ENCODE results near the gene GIGYF1. TPM values are rescaled to one million over a fixed set of nuclear protein-coding genes. Genes with fewer than 3 reads are reported as not detected.

GIGYF1 gene
- total and polyA plus RNA-seq, 2 of the 13 experiments (the other 11 are each of a cell fraction or from before 2014, with no cell fraction given) = 7.6 to 16.1 TPM

DNA sequence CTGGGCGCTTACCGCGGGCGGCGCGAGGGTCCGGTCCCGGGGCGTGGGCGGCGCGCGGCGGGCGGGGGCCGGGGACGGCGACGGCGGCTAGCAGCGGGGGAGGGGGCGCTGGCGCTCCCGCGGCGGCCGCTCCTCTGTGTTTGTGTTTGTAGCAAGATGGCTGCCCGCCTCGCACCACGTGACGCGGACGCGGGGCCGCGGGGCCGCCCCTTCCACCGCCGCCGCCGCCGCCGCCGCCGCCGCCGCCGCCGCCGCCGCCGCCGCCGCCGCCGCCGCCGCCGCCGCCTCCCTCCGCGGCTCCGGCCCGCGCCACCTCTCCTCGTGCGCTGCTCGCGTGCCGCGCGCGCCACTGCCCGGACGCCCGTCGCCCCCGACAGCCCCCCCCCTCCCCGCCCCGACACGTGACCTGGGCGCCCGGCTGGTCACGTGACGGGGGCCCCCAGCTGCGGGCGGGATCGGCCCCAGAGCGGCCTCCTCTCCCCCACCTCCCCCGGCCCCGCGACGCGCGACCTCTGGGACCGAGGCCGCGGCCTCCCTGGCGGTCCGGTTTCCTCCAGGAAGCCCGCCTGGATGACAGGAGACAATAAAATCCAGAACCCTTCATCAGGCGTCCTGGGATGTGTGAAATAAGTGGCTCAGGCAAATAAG lies at the start of gene GIGYF1 (continued):
- TF ChIP-seq, protein P1, sequence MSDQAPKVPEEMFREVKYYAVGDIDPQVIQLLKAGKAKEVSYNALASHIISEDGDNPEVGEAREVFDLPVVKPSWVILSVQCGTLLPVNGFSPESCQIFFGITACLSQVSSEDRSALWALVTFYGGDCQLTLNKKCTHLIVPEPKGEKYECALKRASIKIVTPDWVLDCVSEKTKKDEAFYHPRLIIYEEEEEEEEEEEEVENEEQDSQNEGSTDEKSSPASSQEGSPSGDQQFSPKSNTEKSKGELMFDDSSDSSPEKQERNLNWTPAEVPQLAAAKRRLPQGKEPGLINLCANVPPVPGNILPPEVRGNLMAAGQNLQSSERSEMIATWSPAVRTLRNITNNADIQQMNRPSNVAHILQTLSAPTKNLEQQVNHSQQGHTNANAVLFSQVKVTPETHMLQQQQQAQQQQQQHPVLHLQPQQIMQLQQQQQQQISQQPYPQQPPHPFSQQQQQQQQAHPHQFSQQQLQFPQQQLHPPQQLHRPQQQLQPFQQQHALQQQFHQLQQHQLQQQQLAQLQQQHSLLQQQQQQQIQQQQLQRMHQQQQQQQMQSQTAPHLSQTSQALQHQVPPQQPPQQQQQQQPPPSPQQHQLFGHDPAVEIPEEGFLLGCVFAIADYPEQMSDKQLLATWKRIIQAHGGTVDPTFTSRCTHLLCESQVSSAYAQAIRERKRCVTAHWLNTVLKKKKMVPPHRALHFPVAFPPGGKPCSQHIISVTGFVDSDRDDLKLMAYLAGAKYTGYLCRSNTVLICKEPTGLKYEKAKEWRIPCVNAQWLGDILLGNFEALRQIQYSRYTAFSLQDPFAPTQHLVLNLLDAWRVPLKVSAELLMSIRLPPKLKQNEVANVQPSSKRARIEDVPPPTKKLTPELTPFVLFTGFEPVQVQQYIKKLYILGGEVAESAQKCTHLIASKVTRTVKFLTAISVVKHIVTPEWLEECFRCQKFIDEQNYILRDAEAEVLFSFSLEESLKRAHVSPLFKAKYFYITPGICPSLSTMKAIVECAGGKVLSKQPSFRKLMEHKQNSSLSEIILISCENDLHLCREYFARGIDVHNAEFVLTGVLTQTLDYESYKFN (CRISPR knock-in tag; conservative IDR thresholded peaks at IDR 0.05) = peak; percentile 27; the same call in 1 of the 2 replicates
- TF ChIP-seq ZFP36 (IDR thresholded peaks at IDR 0.05; ENCODE audit: borderline replicate concordance, low read depth, low read length, partially characterized antibody) = peak; percentile 78
- peak; percentile 87 for TF ChIP-seq ARNTL (CRISPR knock-in tag; IDR thresholded peaks at IDR 0.05)
- TF ChIP-seq MAZ (IDR thresholded peaks at IDR 0.05; ENCODE audit: borderline replicate concordance, low read depth, low read length) = 0 out of 2 replicates have a peak, but pooled peaks have one; percentile 15
- no peak; the same call in 1 of the 2 replicates for TF ChIP-seq MAZ (CRISPR knock-in tag; IDR thresholded peaks at IDR 0.05; ENCODE audit: low read depth)
- TF ChIP-seq ZNF615 (CRISPR knock-in tag; IDR thresholded peaks at IDR 0.05; ENCODE audit: borderline replicate concordance) = 0 out of 2 replicates have a peak, but pooled peaks have one; percentile 67
- 0 out of 2 replicates have a peak, but pooled peaks have one; percentile 6 for TF ChIP-seq GATAD1 (CRISPR knock-in tag; IDR thresholded peaks at IDR 0.05)
- 0 out of 2 replicates have a peak, but pooled peaks have one; percentile 36 for TF ChIP-seq ZBTB7B (CRISPR knock-in tag; IDR thresholded peaks at IDR 0.05)
- TF ChIP-seq, protein P2, sequence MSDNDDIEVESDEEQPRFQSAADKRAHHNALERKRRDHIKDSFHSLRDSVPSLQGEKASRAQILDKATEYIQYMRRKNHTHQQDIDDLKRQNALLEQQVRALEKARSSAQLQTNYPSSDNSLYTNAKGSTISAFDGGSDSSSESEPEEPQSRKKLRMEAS (IDR thresholded peaks at IDR 0.05) = peak; percentile 88
- TF ChIP-seq SYNCRIP (IDR thresholded peaks at IDR 0.05; ENCODE audit: insufficient read depth, low read depth, low read length) = no peak
- TF ChIP-seq ZNF746 (CRISPR knock-in tag; IDR thresholded peaks at IDR 0.05) = peak; percentile 64; the same call in 1 of the 2 replicates
- no peak for TF ChIP-seq ARNT (IDR thresholded peaks at IDR 0.05)
- no peak for TF ChIP-seq ZSCAN12 (CRISPR knock-in tag; IDR thresholded peaks at IDR 0.05)
- 0 out of 2 replicates have a peak, but pooled peaks have one; percentile 5 for TF ChIP-seq ZNF558 (CRISPR knock-in tag; IDR thresholded peaks at IDR 0.05; ENCODE audit: borderline replicate concordance)
- TF ChIP-seq POLR2A (IDR thresholded peaks at IDR 0.05; ENCODE audit: insufficient read depth in 1 of 2, low read depth in 2 of 2, low read length in 2 of 2) = 0 out of 4 replicates have a peak, but pooled peaks of 1 of the 2 experiments have one; percentile 5
- TF ChIP-seq PHF20 (CRISPR knock-in tag; IDR thresholded peaks at IDR 0.05) = peak; percentile 30; the same call in 1 of the 2 replicates
- TF ChIP-seq, protein P3, sequence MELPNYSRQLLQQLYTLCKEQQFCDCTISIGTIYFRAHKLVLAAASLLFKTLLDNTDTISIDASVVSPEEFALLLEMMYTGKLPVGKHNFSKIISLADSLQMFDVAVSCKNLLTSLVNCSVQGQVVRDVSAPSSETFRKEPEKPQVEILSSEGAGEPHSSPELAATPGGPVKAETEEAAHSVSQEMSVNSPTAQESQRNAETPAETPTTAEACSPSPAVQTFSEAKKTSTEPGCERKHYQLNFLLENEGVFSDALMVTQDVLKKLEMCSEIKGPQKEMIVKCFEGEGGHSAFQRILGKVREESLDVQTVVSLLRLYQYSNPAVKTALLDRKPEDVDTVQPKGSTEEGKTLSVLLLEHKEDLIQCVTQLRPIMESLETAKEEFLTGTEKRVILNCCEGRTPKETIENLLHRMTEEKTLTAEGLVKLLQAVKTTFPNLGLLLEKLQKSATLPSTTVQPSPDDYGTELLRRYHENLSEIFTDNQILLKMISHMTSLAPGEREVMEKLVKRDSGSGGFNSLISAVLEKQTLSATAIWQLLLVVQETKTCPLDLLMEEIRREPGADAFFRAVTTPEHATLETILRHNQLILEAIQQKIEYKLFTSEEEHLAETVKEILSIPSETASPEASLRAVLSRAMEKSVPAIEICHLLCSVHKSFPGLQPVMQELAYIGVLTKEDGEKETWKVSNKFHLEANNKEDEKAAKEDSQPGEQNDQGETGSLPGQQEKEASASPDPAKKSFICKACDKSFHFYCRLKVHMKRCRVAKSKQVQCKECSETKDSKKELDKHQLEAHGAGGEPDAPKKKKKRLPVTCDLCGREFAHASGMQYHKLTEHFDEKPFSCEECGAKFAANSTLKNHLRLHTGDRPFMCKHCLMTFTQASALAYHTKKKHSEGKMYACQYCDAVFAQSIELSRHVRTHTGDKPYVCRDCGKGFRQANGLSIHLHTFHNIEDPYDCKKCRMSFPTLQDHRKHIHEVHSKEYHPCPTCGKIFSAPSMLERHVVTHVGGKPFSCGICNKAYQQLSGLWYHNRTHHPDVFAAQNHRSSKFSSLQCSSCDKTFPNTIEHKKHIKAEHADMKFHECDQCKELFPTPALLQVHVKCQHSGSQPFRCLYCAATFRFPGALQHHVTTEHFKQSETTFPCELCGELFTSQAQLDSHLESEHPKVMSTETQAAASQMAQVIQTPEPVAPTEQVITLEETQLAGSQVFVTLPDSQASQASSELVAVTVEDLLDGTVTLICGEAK (IDR thresholded peaks at IDR 0.05) = no peak
- TF ChIP-seq, protein P3 (CRISPR knock-in tag; IDR thresholded peaks at IDR 0.05) = no peak

Data from HepG2 (cell line).